Gastrocnemius medialis (tissue), 4 donors: ENCODE results near the gene ASIC1.

Source experiments
- CTCF ChIP-seq, 5 experiments: fragments of 450-650 bp in 3 of 5; fragments of 200-600 bp in 2 of 5; sonication (generic) in 2 of 5; IDR thresholded peaks in 4 of 5; conservative IDR thresholded peaks in 1 of 5; 1 replicate in 4 of 5; 2 replicates in 1 of 5; pipeline ENCODE4 v1.5.1; 2016 to 2019; ENCODE audit warnings: antibody characterized with exemption in 5 of 5, mild to moderate bottlenecking in 3 of 5, moderate library complexity in 3 of 5
- POLR2A ChIP-seq, 2 donors: fragments of 450-650 bp; IDR thresholded peaks; one replicate each; pipeline ENCODE4 v1.6.1; 2017; ENCODE audit warnings: antibody characterized with exemption in 2 of 2, mild to moderate bottlenecking in 2 of 2, moderate library complexity in 2 of 2

- TF ChIP-seq CTCF (IDR thresholded peaks at IDR 0.05 in 4 of 5, conservative IDR thresholded peaks at IDR 0.05 in 1 of 5) (no peak), POLR2A (IDR thresholded peaks at IDR 0.05) (peak in 1 of 2 donors; percentile 59)
Measured at GRCh38 chr12:50025187-50026059, 32.0 kb upstream of the ASIC1 start, which contains the start of gene RACGAP1.
